Panc1 (cell line): ENCODE measurements around the gene FCMR. TPM values are rescaled to one million over a fixed set of nuclear protein-coding genes. Genes with fewer than 3 reads are reported as not detected.

Experiments used
- ATAC-seq: fragments of 200-7000 bp; cut with Tn5 transposase; 2 replicates; pipeline ENCODE4 v1.9.1; 2020; ENCODE audit warnings: mild to moderate bottlenecking, moderate library complexity
- BruUV-seq: library from RNA; stranded (reverse); fragments of 400-500 nt; replicated peaks from 2 replicates; lab custom pipeline; 2021; lab: Mats Ljungman, UMichigan
- CTCF ChIA-PET: fragments of 300-600 bp; sonication (Branson Sonifier 250); formaldehyde crosslinking; loops from one replicate; lab custom pipeline; 2022; ENCODE audit warnings: antibody characterized with exemption; lab: Charles Lee
- POLR2A ChIA-PET: fragments of 300-600 bp; sonication (Branson Sonifier 250); formaldehyde crosslinking; loops from one replicate; lab custom pipeline; 2022; ENCODE audit warnings: antibody characterized with exemption; lab: Charles Lee
- DNase-seq: peaks from one replicate; pipeline ENCODE4 v3.0.0-alpha.2; 2010; ENCODE audit warnings: low read depth, low spot score
- H3K27ac ChIP-seq: 2 replicates; pipeline ENCODE4 v1.5.1; 2011; ENCODE audit warnings: mild to moderate bottlenecking, low read length, inconsistent platforms
- H3K27me3 ChIP-seq: fragments of 200-500 bp; sonication (Bioruptor generic); 2 replicates; pipeline ENCODE4 v1.6.0; 2014; ENCODE audit warnings: low read length, inconsistent platforms; ENCODE audit not compliant: control insufficient read depth, insufficient read depth
- H3K36me3 ChIP-seq: fragments of 200-500 bp; sonication (Bioruptor generic); 2 replicates; pipeline ENCODE4 v1.5.1; 2014; ENCODE audit warnings: inconsistent platforms, mild to moderate bottlenecking, low read length, moderate library complexity; ENCODE audit not compliant: control insufficient read depth, insufficient read depth
- H3K4me1 ChIP-seq: 2 replicates; pipeline ENCODE4 v1.5.1; 2011; ENCODE audit warnings: inconsistent platforms, mild to moderate bottlenecking, low read length, moderate library complexity; ENCODE audit not compliant: control insufficient read depth, insufficient read depth
- H3K4me3 ChIP-seq, 2 experiments: 2 replicates each; pipeline ENCODE4 v1.5.1; 2011 to 2012; ENCODE audit warnings: low read depth in 2 of 2, low read length in 2 of 2, mild to moderate bottlenecking in 2 of 2, inconsistent platforms in 1 of 2, moderate library complexity in 1 of 2
- H3K9me3 ChIP-seq: fragments of 200-500 bp; sonication (Bioruptor generic); 2 replicates; pipeline ENCODE4 v1.5.1; 2014; ENCODE audit warnings: low read depth, mild to moderate bottlenecking, inconsistent platforms, low read length, moderate library complexity; ENCODE audit not compliant: control insufficient read depth, insufficient read depth
- CTCF ChIP-seq: fragments of 450-650 bp; IDR thresholded peaks from 2 replicates; pipeline ENCODE4 v1.5.1; 2017; ENCODE audit warnings: mild to moderate bottlenecking
- POLR2AphosphoS5 ChIP-seq: IDR thresholded peaks from 2 replicates; pipeline ENCODE4 v1.6.1; 2012; ENCODE audit warnings: mild to moderate bottlenecking, low read depth, low read length, moderate library complexity
- REST ChIP-seq, 2 experiments: IDR thresholded peaks; 2 replicates each; pipeline ENCODE4 v1.6.1; 2011 to 2012; ENCODE audit warnings: low read depth in 2 of 2, control low read depth in 1 of 2, low read length in 1 of 2, mild to moderate bottlenecking in 1 of 2, moderate library complexity in 1 of 2; ENCODE audit not compliant: insufficient read depth in 1 of 2
- SIN3A ChIP-seq: IDR thresholded peaks from 2 replicates; pipeline ENCODE4 v1.6.1; 2012; ENCODE audit warnings: low read depth, mild to moderate bottlenecking, low read length, moderate library complexity, borderline replicate concordance; ENCODE audit not compliant: insufficient read depth
- TCF7L2 ChIP-seq: IDR thresholded peaks from 2 replicates; pipeline ENCODE4 v1.6.1; 2011; ENCODE audit warnings: mild to moderate bottlenecking, low read depth, low read length, inconsistent platforms
- in situ Hi-C: cut with HindIII; loops from 2 replicates; pipeline ENCODE4 v1.10.0; 2016; ENCODE audit warnings: low sequenced_read_pairs, low pct_unique_long_range_greater_than_20kb
- intact Hi-C: fragments of 100-400 bp; cut with micrococcal nuclease; formaldehyde crosslinking; loops from one replicate; pipeline ENCODE4 v1.10.0; 2022; ENCODE audit not compliant: unreplicated experiment
- total RNA-seq: library from RNA; stranded (reverse); gene quantifications from one replicate; pipeline ENCODE4 v1.2.1, GENCODE V29; 2021; ENCODE audit not compliant: unreplicated experiment

The FCMR gene
- total RNA-seq, 1 experiment from 2014 or later: 0.41 TPM

- ATAC-seq (no peak), DNase-seq (no peak)
- no peaks in the 10 kb centered on the region for H3K36me3 ChIP-seq
- no peaks in the 10 kb centered on the region for H3K27me3 ChIP-seq
- H3K4me1 ChIP-seq: no peaks in the 10 kb centered on the region
- ChIA-PET POLR2A (no interaction called here), CTCF (no interaction called here)
- no peak for TF ChIP-seq TCF7L2
- TF ChIP-seq SIN3A: no peak
- TF ChIP-seq POLR2AphosphoS5: no peak
- no peak for TF ChIP-seq REST (IDR thresholded peaks at IDR 0.05; ENCODE audit: insufficient read depth in 1 of 2, low read depth in 2 of 2, low read length in 1 of 2)
- no peak for TF ChIP-seq CTCF
- intact Hi-C loops (no loop called here), in situ Hi-C loops (no loop called here)
- H3K27ac ChIP-seq: no peak overlapping the region
- H3K9me3 ChIP-seq: no peaks in the 10 kb centered on the region
- H3K4me3 ChIP-seq: no peak overlapping the region
- BruUV-seq: no TSS peak
Measured at GRCh38 chr1:206962272-206962671, 40.5 kb upstream of the FCMR start.

GRCh38 chr1:206961668-206962067, 39.9 kb upstream of the FCMR start:
- in situ Hi-C loops: no loop called here
- ChIA-PET CTCF (no interaction called here), POLR2A (no interaction called here)
- Histone ChIP-seq H3K9me3 (no peaks in the 10 kb centered on the region), H3K27me3 (no peaks in the 10 kb centered on the region), H3K4me3 (no peak overlapping the region), H3K4me1 (no peaks in the 10 kb centered on the region), H3K36me3 (no peaks in the 10 kb centered on the region), H3K27ac (no peak overlapping the region)
- no TSS peak for BruUV-seq
- no peak for TF ChIP-seq TCF7L2
- no peak for DNase-seq
- ATAC-seq: no peak
- intact Hi-C loops: no loop called here

- Histone ChIP-seq H3K27ac (no peak overlapping the region), H3K27me3 (no peaks in the 10 kb centered on the region), H3K4me1 (no peaks in the 10 kb centered on the region), H3K36me3 (no peaks in the 10 kb centered on the region), H3K9me3 (no peaks in the 10 kb centered on the region), H3K4me3 (no peak overlapping the region)
- ATAC-seq (no peak), DNase-seq (no peak)
- BruUV-seq: no TSS peak
- in situ Hi-C loops: no loop called here
- TF ChIP-seq TCF7L2 (no peak), SIN3A (no peak), POLR2AphosphoS5 (no peak)
- POLR2A ChIA-PET: no interaction called here
- CTCF ChIA-PET: no interaction called here
- intact Hi-C loops: no loop called here
Measured at GRCh38 chr1:206960676-206961386, 39.1 kb upstream of the FCMR start.
